Smooth muscle cell (in vitro differentiated cells): Measurements from ENCODE around the gene NFIA. TPM values are rescaled to one million over a fixed set of nuclear protein-coding genes. Genes with fewer than 3 reads are reported as not detected.
A peak's percentile ranks its signal among the peaks of the same experiment; 100 is the strongest.

ENCODE experiments used
- DNase-seq: peaks from one replicate; lab custom pipeline; 2025; ENCODE audit not compliant: unreplicated experiment; lab: John Stamatoyannopoulos, UW
- H2AFZ ChIP-seq: fragments of 200-600 bp; sonication (generic); 2 replicates; pipeline ENCODE4 v1.6.0; 2016; ENCODE audit warnings: antibody characterized with exemption, low read depth, mild to moderate bottlenecking
- H3F3A ChIP-seq: fragments of 200-600 bp; sonication (generic); 2 replicates; pipeline ENCODE4 v1.6.0; 2017; ENCODE audit warnings: antibody characterized with exemption, low read depth
- H3K27ac ChIP-seq: fragments of 200-600 bp; sonication (generic); 2 replicates; pipeline ENCODE4 v1.5.1; 2016; ENCODE audit warnings: low read depth, mild to moderate bottlenecking
- H3K27me3 ChIP-seq: fragments of 200-600 bp; sonication (generic); 2 replicates; pipeline ENCODE4 v1.6.1; 2016; ENCODE audit warnings: low read depth, mild to moderate bottlenecking
- H3K36me3 ChIP-seq: fragments of 200-600 bp; sonication (generic); 2 replicates; pipeline ENCODE4 v1.5.1; 2016; ENCODE audit warnings: low read depth
- H3K4me1 ChIP-seq: fragments of 200-600 bp; sonication (generic); 2 replicates; pipeline ENCODE4 v1.5.1; 2016; ENCODE audit warnings: low read depth
- H3K4me2 ChIP-seq: fragments of 200-600 bp; sonication (generic); 2 replicates; pipeline ENCODE4 v1.6.0; 2016; ENCODE audit warnings: mild to moderate bottlenecking
- H3K4me3 ChIP-seq: fragments of 200-600 bp; sonication (generic); 2 replicates; pipeline ENCODE4 v1.5.1; 2016; ENCODE audit warnings: mild to moderate bottlenecking
- H3K79me2 ChIP-seq: fragments of 200-600 bp; sonication (generic); 2 replicates; pipeline ENCODE4 v1.6.0; 2016; ENCODE audit warnings: low read depth, mild to moderate bottlenecking
- H3K9ac ChIP-seq: fragments of 200-600 bp; sonication (generic); 2 replicates; pipeline ENCODE4 v1.6.0; 2016; ENCODE audit warnings: low read depth
- H3K9me3 ChIP-seq: fragments of 200-600 bp; sonication (generic); replicated peaks from 2 replicates; pipeline ENCODE4 v1.5.1; 2016; ENCODE audit warnings: low read depth
- H4K20me1 ChIP-seq: fragments of 200-600 bp; sonication (generic); 2 replicates; pipeline ENCODE4 v1.6.0; 2016; ENCODE audit warnings: low read depth
- CTCF ChIP-seq: fragments of 200-600 bp; sonication (generic); IDR thresholded peaks from 2 replicates; pipeline ENCODE4 v1.5.1; 2017; ENCODE audit warnings: borderline replicate concordance, mild to moderate bottlenecking, antibody characterized with exemption; ENCODE audit not compliant: insufficient read depth, poor library complexity, severe bottlenecking
- WGBS: methylation state at CpG from one replicate; pipeline ENCODE4 v1.1.7; 2016; ENCODE audit warnings: low lambda C conversion rate; 5-methylcytosine and 5-hydroxymethylcytosine counted together
- polyA plus RNA-seq: library from polyadenylated mRNA; unstranded; fragments of >200 nt; fragmentation: Nextera tagmentation; extraction: Ambion mirVana; gene quantifications from 2 replicates; pipeline ENCODE4 v1.2.1, GENCODE V29; 2016
- total RNA-seq: library from RNA; depleted of rRNA; stranded (reverse); fragments of >200 nt; gene quantifications from 2 replicates; pipeline ENCODE4 v1.2.3, GENCODE V29; 2014

The NFIA gene
- total and polyA plus RNA-seq, 2 experiments from 2014 or later = 5.0 to 6.2 TPM

GRCh38 chr1:61183471-61184039 lies 101.2 kb downstream of the NFIA start:
- no peaks in the 10 kb centered on the region for H3K36me3 ChIP-seq
- no peak overlapping the region for H3K9ac ChIP-seq
- no peak overlapping the region for H3K4me2 ChIP-seq
- peaks cover 10% of the 10 kb centered on the region for H4K20me1 ChIP-seq
- H3F3A ChIP-seq = peaks cover 4% of the 10 kb centered on the region
- peaks cover 4% of the 10 kb centered on the region for H3K4me1 ChIP-seq
- no peak for DNase-seq
- H3K27ac ChIP-seq = no peak overlapping the region
- H2AFZ ChIP-seq = no peak overlapping the region
- no peaks in the 10 kb centered on the region for H3K9me3 ChIP-seq
- TF ChIP-seq CTCF = no peak
- WGBS = 73% methylated on average over 9 of the region's 9 CpGs
- H3K79me2 ChIP-seq = no peaks in the 10 kb centered on the region
- peak overlapping the region; percentile 31 for H3K4me3 ChIP-seq
- no peaks in the 10 kb centered on the region for H3K27me3 ChIP-seq

GRCh38 chr1:61184040-61184713 lies 101.8 kb downstream of the NFIA start:
- DNase-seq = no peak
- 84% methylated on average over 17 of the region's 17 CpGs for WGBS
- Histone ChIP-seq H3K9ac (no peak overlapping the region), H3K36me3 (no peaks in the 10 kb centered on the region), H3K27me3 (no peaks in the 10 kb centered on the region), H2AFZ (no peak overlapping the region), H3F3A (peaks cover 4% of the 10 kb centered on the region), H3K4me3 (peak overlapping the region; percentile 31), H3K4me1 (peaks cover 4% of the 10 kb centered on the region), H3K79me2 (no peaks in the 10 kb centered on the region), H3K27ac (no peak overlapping the region), H4K20me1 (peaks cover 10% of the 10 kb centered on the region), H3K4me2 (peak overlapping the region; percentile 29), H3K9me3 (no peaks in the 10 kb centered on the region)
- no peak for TF ChIP-seq CTCF

- no peak for TF ChIP-seq CTCF
- DNase-seq = no peak
- Histone ChIP-seq H3F3A (peaks cover 4% of the 10 kb centered on the region), H3K4me1 (peaks cover 4% of the 10 kb centered on the region), H3K9me3 (no peaks in the 10 kb centered on the region), H3K27ac (no peak overlapping the region), H3K36me3 (no peaks in the 10 kb centered on the region), H3K9ac (no peak overlapping the region), H3K4me2 (peak overlapping the region; percentile 29), H2AFZ (no peak overlapping the region), H4K20me1 (peaks cover 10% of the 10 kb centered on the region), H3K4me3 (peak overlapping the region; percentile 31), H3K27me3 (no peaks in the 10 kb centered on the region), H3K79me2 (no peaks in the 10 kb centered on the region)
- WGBS = 78% methylated on average over 3 of the region's 3 CpGs
These were observed 102.3 kb downstream of the NFIA start for GRCh38 chr1:61184714-61185106.

GRCh38 chr1:61186753-61187152 lies 104.4 kb downstream of the NFIA start:
- Histone ChIP-seq H3F3A (peaks cover 4% of the 10 kb centered on the region), H3K9me3 (no peaks in the 10 kb centered on the region), H3K4me1 (peaks cover 1% of the 10 kb centered on the region), H3K4me3 (no peak overlapping the region), H3K9ac (no peak overlapping the region), H4K20me1 (peaks cover under 1% of the 10 kb centered on the region), H3K79me2 (no peaks in the 10 kb centered on the region), H3K36me3 (no peaks in the 10 kb centered on the region), H3K4me2 (no peak overlapping the region), H3K27ac (no peak overlapping the region), H3K27me3 (no peaks in the 10 kb centered on the region), H2AFZ (no peak overlapping the region)
- TF ChIP-seq CTCF = no peak
- 71% methylated on average over 1 of the region's 1 CpG for WGBS
- no peak for DNase-seq
